Fibroblast of lung (primary cell): ENCODE results near the gene TMEM167B.

ENCODE experiments used
- CTCF ChIP-seq, 2 donors: IDR thresholded peaks in 1 of 2; conservative IDR thresholded peaks in 1 of 2; 1 replicate in 1 of 2; 2 replicates in 1 of 2; pipeline ENCODE4 v1.5.1; 2011 to 2012; ENCODE audit warnings: low read length in 2 of 2, control low read depth in 1 of 2, inconsistent platforms in 1 of 2, low read depth in 1 of 2, mild to moderate bottlenecking in 1 of 2
- EZH2 ChIP-seq: IDR thresholded peaks from 2 replicates; pipeline ENCODE4 v1.5.1; 2012; ENCODE audit warnings: low read length, control low read depth, mild to moderate bottlenecking; ENCODE audit errors: missing control alignments

- TF ChIP-seq CTCF (conservative IDR thresholded peaks at IDR 0.05 in 1 of 2, IDR thresholded peaks at IDR 0.05 in 1 of 2; ENCODE audit: low read depth in 1 of 2, low read length in 2 of 2): peak; percentile 79 to 80
- TF ChIP-seq EZH2: no peak
Measured at GRCh38 chr1:109099938-109100773, 9.6 kb downstream of the TMEM167B start.
